ENCODE measurements around the gene FARP1.

- TF ChIP-seq TRIM28 (IDR thresholded peaks at IDR 0.05; ENCODE audit: borderline replicate concordance, low read length) (no peak), GLIS1 (tag by site-specific recombination; IDR thresholded peaks at IDR 0.05) (no peak), ZNF335 (tag by site-specific recombination; conservative IDR thresholded peaks at IDR 0.05) (no peak), ZNF24 (tag by site-specific recombination; IDR thresholded peaks at IDR 0.05) (no peak), ZNF274 (IDR thresholded peaks at IDR 0.05; ENCODE audit: low read length) (no peak), ZNF274 (tag by site-specific recombination; IDR thresholded peaks at IDR 0.05; ENCODE audit: borderline replicate concordance) (no peak)
Measured at GRCh38 chr13:98315902-98316301, 173.0 kb downstream of the FARP1 start.
